Activated CD4-positive, CD25-positive, alpha-beta regulatory T cell treated with anti-CD3 and anti-CD28 coated beads, Interleukin-2, amount 50 U/mL, for 72 hours (primary cell): ENCODE results near the gene KIAA0825.

Experiments used
- DNase-seq: peaks from one replicate; pipeline ENCODE4 v3.0.0; 2021

Gene KIAA0825

DNA sequence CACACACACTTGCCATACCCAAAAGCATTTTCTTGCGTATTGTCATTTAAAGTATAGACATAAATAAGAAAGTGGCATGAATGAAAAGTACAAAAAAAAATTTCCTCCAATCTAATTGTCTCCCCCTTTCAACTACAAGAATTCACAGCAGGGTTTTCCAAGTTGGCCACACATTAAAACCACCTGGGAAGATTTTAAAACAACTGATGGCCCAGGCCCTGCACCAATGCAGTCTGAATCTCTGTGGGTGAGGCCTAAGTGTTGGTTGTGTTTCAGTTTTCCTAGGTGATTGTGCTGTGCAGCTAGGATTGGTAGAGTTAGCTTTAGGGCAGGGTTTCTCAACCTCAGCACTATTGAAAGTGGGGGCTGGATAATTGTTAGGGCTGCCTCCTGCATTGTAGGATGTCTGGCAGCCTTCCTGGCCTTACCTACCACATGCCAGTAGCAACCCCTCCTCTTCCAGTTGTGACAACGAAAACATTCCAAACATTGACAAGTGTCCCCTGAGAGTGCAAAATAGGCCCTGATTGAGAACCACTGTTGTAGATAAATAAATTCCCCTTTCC, 337.1 kb downstream of the KIAA0825 start:
- DNase-seq = no peak

DNA sequence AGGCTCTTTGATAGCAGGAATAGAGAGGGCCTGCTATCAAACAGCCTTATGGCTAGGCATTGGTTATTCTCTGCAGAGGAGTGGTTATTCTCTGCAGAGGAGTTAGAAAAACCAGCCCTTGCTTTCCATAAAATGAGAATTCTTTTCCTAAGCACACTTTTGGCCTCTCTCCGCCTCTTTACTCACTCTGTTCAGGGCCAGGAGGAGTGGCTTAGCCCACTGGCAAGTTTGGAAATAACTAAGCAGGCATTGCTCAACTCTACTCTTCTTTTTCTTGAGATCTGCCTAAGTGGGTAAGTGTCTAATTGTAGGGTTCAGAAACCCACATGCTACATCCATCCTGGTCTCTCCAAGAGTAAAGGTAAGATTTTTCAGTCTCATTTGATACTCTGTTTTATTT, 341.7 kb downstream of the KIAA0825 start:
- no peak for DNase-seq

DNA sequence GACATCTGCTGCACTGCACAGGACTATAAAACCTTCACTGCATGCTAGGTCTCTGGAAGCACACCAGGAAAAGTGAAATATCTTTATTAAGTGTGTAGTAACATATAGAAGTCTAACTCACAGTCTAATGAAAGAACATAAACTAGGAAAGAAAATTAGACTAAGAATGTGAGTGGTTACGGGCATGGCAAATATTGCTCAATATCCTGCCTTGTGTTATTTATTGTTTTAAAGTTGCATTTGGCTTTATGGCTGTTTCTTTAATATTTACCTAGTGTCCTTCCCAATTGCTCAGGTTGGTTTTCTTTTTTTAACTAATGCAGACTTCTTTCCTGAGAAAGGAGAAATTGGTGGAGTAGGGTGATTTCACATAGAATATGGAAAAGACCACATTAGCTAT, 342.4 kb downstream of the KIAA0825 start:
- no peak for DNase-seq

DNA sequence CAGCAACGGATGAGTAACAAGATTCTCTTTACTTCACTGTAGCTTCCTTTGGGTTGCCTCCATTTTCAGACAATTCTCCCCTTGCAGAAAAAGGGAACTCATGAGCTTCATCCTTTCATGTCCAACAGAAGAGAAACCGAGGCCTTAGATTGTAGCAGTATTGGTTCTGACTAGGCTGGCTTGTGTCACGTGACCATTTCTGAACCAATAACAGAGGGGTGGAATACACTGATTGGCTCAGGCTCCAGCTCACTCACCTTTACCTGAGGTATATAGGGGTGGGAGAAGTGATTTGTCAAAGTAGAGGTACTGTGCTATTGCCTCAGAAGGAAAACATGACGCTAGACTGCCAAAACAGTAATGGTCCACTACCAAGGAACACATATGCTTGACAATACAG, 343.7 kb downstream of the KIAA0825 start:
- no peak for DNase-seq

DNA sequence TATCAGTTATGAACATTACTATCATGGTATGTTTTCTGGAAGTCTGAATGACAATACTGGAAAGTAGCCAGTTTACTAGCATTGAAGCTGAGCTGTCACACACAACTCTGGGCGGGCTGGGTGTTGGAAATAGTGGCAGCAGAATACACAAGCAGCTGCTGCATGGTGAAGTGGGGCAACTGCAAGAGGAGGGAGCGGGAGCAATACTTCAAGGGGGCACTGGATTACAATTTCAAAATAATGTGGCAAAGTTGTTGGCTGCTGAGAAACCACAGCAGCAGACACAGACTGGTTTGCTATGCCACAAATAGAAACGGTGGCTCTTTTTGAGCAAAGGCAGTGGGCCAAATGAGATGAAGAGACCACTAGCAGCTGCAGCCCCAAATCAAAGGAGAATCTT, 350.2 kb downstream of the KIAA0825 start:
- DNase-seq = no peak

DNA sequence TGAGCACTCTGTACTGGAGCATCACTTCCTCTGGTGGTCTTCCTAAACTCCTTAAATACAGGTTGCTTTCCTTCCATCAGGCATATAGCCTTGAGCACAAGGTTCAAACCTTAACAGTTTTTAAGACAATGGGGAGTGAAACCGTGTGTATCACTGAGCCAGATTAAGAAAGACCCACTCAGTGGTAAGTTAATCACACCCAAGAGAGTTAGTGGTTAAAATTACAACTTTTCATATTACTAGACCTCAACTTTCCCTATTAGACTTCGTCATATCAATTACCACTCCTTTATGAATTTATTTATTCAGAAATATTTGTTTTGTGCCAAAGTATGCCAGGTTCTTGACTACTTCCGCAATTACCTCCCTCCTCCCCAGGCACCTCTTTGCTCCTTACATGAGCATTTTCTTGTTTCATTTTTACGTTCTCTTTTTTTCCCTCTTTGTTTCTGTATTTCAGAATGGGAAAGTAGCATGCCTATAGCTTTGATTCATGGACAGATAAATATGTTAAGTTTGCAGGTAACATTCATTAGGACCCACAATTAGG, 351.0 kb downstream of the KIAA0825 start:
- DNase-seq = no peak

DNA sequence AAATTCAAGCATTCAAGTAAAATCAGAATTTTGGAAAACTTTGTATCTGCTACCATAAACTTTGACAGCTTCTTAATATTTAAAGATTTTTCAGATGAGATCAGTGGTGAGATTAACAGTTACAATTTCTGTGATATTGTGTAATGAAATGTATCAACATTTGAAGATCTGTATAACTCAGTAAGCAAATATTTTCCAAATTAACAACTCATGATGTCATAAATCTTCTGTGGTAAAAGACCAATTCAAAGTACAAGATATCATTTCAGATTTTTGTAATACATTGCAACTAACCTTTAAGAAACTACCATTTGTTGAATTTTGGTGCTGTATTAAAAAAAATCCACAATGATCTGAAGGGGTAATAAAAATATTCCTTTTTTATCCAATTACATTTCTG, 352.2 kb downstream of the KIAA0825 start:
- DNase-seq = no peak

DNA sequence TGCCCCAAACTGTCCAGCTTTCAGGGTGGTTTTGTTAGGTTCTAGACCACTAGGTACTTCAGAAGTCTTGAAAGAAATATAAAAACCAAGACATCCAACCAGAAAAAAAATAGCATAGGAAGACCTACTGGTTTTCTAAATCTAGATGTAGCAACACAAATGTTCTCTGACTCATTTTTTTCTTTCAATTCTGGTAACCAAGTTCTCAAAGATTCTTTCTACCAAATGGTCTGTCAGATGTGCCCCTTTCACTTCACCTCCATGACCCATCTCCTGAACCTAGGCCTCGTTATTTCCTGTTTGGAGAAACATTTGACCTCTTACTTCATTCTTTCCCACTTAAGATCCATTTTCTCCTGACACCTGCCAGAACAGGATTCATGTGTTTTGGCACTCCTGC, 355.3 kb downstream of the KIAA0825 start:
- no peak for DNase-seq

GRCh38 chr5:94260096-94260495, 358.3 kb downstream of the KIAA0825 start:
- no peak for DNase-seq

- no peak for DNase-seq
Measured at GRCh38 chr5:94254214-94254613, 364.2 kb downstream of the KIAA0825 start.

- no peak for DNase-seq
Measured at GRCh38 chr5:94250985-94251384, 367.4 kb downstream of the KIAA0825 start.

GRCh38 chr5:94249430-94249829, 369.0 kb downstream of the KIAA0825 start:
- no peak for DNase-seq

DNA sequence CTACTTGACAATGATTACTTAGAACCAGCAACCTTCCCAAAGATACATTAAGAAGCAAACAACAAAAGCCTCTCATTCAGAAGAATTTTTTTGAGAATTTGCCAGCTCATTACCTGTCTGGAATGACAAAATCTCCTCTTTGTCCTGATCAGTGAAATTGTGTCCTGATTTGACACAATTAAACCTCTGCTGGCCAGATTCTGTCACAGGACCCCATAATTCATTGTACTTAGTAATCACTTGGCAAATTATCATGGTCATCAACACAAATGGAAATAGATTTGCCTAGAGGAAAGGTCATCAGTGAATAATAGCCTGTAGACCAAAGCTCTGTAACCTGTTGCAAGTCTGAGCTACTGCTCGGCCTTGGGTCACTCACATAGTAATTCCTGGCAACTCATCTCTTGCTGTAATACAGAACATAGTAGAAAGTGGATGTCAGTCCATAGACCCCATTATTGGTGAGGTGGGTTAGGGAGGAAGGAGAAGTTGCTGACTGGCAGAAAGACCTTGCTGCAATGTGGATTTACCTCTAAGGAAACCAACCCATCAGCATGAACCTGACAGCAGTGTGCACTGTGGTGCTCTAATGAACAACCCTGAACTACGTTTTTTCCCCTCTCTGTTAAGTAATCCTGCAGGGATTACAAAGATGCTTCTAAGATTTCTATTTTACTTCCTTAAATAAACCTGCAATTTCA, 370.1 kb downstream of the KIAA0825 start:
- no peak for DNase-seq

GRCh38 chr5:94245608-94246007, 372.8 kb downstream of the KIAA0825 start:
- DNase-seq = no peak

GRCh38 chr5:94244921-94245320, 373.5 kb downstream of the KIAA0825 start:
- DNase-seq = no peak

DNA sequence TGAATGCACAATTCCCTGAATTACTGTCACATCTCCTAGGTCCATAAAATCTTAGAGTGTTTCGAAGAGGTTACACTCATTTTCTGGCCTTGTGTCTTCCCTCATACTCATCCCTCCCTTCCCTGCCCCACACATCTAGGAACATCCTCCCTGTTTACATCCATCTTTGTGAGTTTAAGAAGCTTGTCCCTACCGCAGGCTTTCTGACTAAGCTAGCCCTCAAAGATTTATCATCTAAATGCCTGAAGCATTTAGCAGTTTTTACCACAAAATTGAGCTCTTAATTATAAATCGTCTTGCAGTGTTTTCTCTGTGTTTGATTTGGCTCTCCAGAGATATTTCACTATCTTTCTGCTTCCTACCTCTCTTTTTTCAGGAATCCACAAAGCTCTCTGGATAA, 374.8 kb downstream of the KIAA0825 start:
- DNase-seq = no peak

GRCh38 chr5:94240993-94241651, 377.3 kb downstream of the KIAA0825 start:
- DNase-seq = no peak

- no peak for DNase-seq
Measured at GRCh38 chr5:94240596-94240992, 377.8 kb downstream of the KIAA0825 start.

- no peak for DNase-seq
Measured at GRCh38 chr5:94240134-94240533, 378.3 kb downstream of the KIAA0825 start.

- no peak for DNase-seq
Measured at GRCh38 chr5:94239266-94239665, 379.1 kb downstream of the KIAA0825 start.

- DNase-seq = no peak
Measured at GRCh38 chr5:94234987-94235386, 383.4 kb downstream of the KIAA0825 start.

- DNase-seq = no peak
Measured at GRCh38 chr5:94228791-94229190, 389.6 kb downstream of the KIAA0825 start.

DNA sequence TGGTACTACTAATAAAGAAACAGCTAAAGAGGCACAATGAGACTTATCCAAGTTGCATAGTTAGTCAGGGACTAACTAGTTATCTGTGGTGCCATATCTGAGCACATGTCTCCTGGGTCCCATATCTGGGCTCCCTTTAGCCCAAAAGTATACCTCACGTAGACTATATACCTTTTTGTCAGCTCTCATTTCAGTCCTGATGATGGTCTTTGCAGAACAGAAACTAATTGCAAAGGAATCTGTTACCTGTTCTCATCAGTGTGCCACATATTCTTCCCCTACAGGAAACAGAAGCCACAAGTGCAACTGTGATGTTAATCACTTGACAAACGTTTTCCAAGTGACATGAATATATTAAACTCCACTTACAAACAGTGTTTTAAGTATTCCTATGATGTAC, 395.2 kb downstream of the KIAA0825 start:
- no peak for DNase-seq

DNA sequence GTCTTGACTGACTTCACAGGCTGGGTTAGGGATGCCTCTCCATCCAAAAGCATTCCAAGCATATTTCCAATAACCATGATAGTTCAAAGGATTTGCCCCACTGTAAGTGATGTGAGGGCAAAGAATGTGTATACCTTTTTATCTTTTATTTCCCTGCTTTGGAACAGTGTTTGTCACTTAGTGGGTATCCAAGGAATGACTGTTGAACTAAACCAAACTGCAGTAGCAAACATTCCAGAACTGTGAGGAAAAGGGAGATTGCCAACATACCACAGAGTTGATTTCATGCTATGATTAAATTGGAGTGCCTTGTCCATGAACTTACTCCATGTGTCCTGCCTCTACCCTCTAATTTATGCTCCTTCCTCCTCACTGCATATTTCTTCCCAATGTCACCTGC, 400.0 kb downstream of the KIAA0825 start:
- no peak for DNase-seq
